Rectal smooth muscle tissue (tissue), 1 donor: Measurements from ENCODE around the gene GAS2L1.
A peak's percentile ranks its signal among the peaks of the same experiment; 100 is the strongest.

Source experiments
- H3K27ac ChIP-seq: one replicate; pipeline ENCODE4 v1.7.0; 2013; ENCODE audit warnings: low read depth, low read length, inconsistent platforms
- H3K27me3 ChIP-seq: one replicate; pipeline ENCODE4 v1.7.0; 2013; ENCODE audit warnings: low read length; ENCODE audit not compliant: control insufficient read depth, insufficient read depth
- H3K36me3 ChIP-seq: one replicate; pipeline ENCODE4 v1.7.0; 2013; ENCODE audit warnings: low read length; ENCODE audit not compliant: control insufficient read depth, insufficient read depth
- H3K4me1 ChIP-seq: one replicate; pipeline ENCODE4 v1.7.0; 2013; ENCODE audit warnings: low read length; ENCODE audit not compliant: control insufficient read depth, insufficient read depth
- H3K4me3 ChIP-seq: one replicate; pipeline ENCODE4 v1.7.0; 2013; ENCODE audit warnings: low read length
- H3K9ac ChIP-seq: one replicate; pipeline ENCODE4 v1.7.0; 2013; ENCODE audit warnings: low read length

GAS2L1 gene

GRCh38 chr22:29314537-29315285 is 8.3 kb downstream of the GAS2L1 start:
- Histone ChIP-seq H3K9ac (no peak overlapping the region), H3K4me3 (peak overlapping the region; percentile 45), H3K36me3 (no peaks in the 10 kb centered on the region), H3K27ac (no peak overlapping the region), H3K27me3 (peaks cover 29% of the 10 kb centered on the region), H3K4me1 (peaks cover 25% of the 10 kb centered on the region)

- Histone ChIP-seq H3K27me3 (peaks cover 29% of the 10 kb centered on the region), H3K4me1 (peaks cover 20% of the 10 kb centered on the region), H3K9ac (no peak within 1 kb of the TSS), H3K4me3 (peak within 1 kb of the TSS; percentile 45), H3K36me3 (no peaks in the 10 kb centered on the region), H3K27ac (no peak within 1 kb of the TSS)
Measured at GRCh38 chr22:29315286-29316140, 9.1 kb downstream of the GAS2L1 start, which contains the start of gene RASL10A. Gene RASL10A, minus strand, starts transcription at chr22:29315697. Its CDS starts 451 bp downstream, at chr22:29315246.

GRCh38 chr22:29316141-29316828 is 9.8 kb downstream of the GAS2L1 start:
- Histone ChIP-seq H3K27me3 (peaks cover 29% of the 10 kb centered on the region), H3K9ac (no peak overlapping the region), H3K27ac (no peak overlapping the region), H3K4me3 (no peak overlapping the region), H3K36me3 (no peaks in the 10 kb centered on the region), H3K4me1 (peaks cover 13% of the 10 kb centered on the region)

GRCh38 chr22:29317827-29318454 is 11.5 kb downstream of the GAS2L1 start:
- peaks cover 10% of the 10 kb centered on the region for H3K4me1 ChIP-seq

GRCh38 chr22:29319072-29319471 is 12.6 kb downstream of the GAS2L1 start:
- H3K27me3 ChIP-seq: peaks cover 21% of the 10 kb centered on the region

More at GRCh38 chr22:29317827-29318454, 11.5 kb downstream of the GAS2L1 start:
- Histone ChIP-seq H3K27me3 (peaks cover 27% of the 10 kb centered on the region), H3K4me3 (no peak overlapping the region), H3K36me3 (no peaks in the 10 kb centered on the region), H3K27ac (no peak overlapping the region), H3K9ac (no peak overlapping the region)

GRCh38 chr22:29320546-29320945 is 14.1 kb downstream of the GAS2L1 start:
- Histone ChIP-seq H3K36me3 (no peaks in the 10 kb centered on the region), H3K27ac (no peak overlapping the region), H3K27me3 (peaks cover 13% of the 10 kb centered on the region), H3K4me3 (no peak overlapping the region), H3K4me1 (no peaks in the 10 kb centered on the region), H3K9ac (no peak overlapping the region)

More at GRCh38 chr22:29319072-29319471, 12.6 kb downstream of the GAS2L1 start:
- no peaks in the 10 kb centered on the region for H3K36me3 ChIP-seq
- H3K9ac ChIP-seq: no peak overlapping the region
- no peak overlapping the region for H3K27ac ChIP-seq
- peaks cover 2% of the 10 kb centered on the region for H3K4me1 ChIP-seq
- no peak overlapping the region for H3K4me3 ChIP-seq

GRCh38 chr22:29323641-29324040 is 17.2 kb downstream of the GAS2L1 start:
- Histone ChIP-seq H3K27me3 (no peaks in the 10 kb centered on the region), H3K36me3 (peaks cover 4% of the 10 kb centered on the region)

GRCh38 chr22:29325356-29325755 is 18.9 kb downstream of the GAS2L1 start:
- no peak overlapping the region for H3K27ac ChIP-seq
- no peaks in the 10 kb centered on the region for H3K4me1 ChIP-seq
- peaks cover 13% of the 10 kb centered on the region for H3K36me3 ChIP-seq
- no peaks in the 10 kb centered on the region for H3K27me3 ChIP-seq
- H3K4me3 ChIP-seq: no peak overlapping the region
- H3K9ac ChIP-seq: no peak overlapping the region

More at GRCh38 chr22:29323641-29324040, 17.2 kb downstream of the GAS2L1 start:
- Histone ChIP-seq H3K9ac (no peak overlapping the region), H3K4me3 (no peak overlapping the region), H3K27ac (no peak overlapping the region), H3K4me1 (no peaks in the 10 kb centered on the region)

GRCh38 chr22:29325785-29326315 is 19.4 kb downstream of the GAS2L1 start:
- no peaks in the 10 kb centered on the region for H3K27me3 ChIP-seq
- no peak overlapping the region for H3K4me3 ChIP-seq
- H3K27ac ChIP-seq: no peak overlapping the region
- H3K36me3 ChIP-seq: peaks cover 13% of the 10 kb centered on the region
- H3K9ac ChIP-seq: no peak overlapping the region
- H3K4me1 ChIP-seq: no peaks in the 10 kb centered on the region

GRCh38 chr22:29326481-29326880 is 20.0 kb downstream of the GAS2L1 start:
- Histone ChIP-seq H3K4me3 (no peak overlapping the region), H3K27ac (no peak overlapping the region), H3K27me3 (no peaks in the 10 kb centered on the region), H3K36me3 (peaks cover 17% of the 10 kb centered on the region), H3K9ac (no peak overlapping the region), H3K4me1 (no peaks in the 10 kb centered on the region)

- H3K27me3 ChIP-seq: no peaks in the 10 kb centered on the region
- H3K4me3 ChIP-seq: no peak overlapping the region
- H3K36me3 ChIP-seq: peaks cover 24% of the 10 kb centered on the region
- H3K9ac ChIP-seq: no peak overlapping the region
- no peak overlapping the region for H3K27ac ChIP-seq
- no peaks in the 10 kb centered on the region for H3K4me1 ChIP-seq
Measured at GRCh38 chr22:29327089-29327764, 20.8 kb downstream of the GAS2L1 start.
